Tibial artery (tissue), 4 donors: ENCODE results near the gene ATE1.

Experiments
- DNase-seq, 2 donors: peaks; one replicate each; pipeline ENCODE4 v3.0.0-alpha.2; 2019
- H3K27ac ChIP-seq, 2 donors: fragments of 200-600 bp; sonication (generic) in 1 of 2; 1 replicate in 1 of 2; 2 replicates in 1 of 2; pipeline ENCODE4 v1.5.1; 2018 to 2019; ENCODE audit warnings: mild to moderate bottlenecking in 1 of 2
- H3K27me3 ChIP-seq, 2 donors: fragments of 200-600 bp; sonication (generic) in 1 of 2; one replicate each; pipeline versions ENCODE4 v1.5.1 to v1.6.0; 2016 to 2019
- H3K36me3 ChIP-seq, 3 donors: fragments of 200-600 bp; sonication (generic) in 2 of 3; one replicate each; pipeline ENCODE4 v1.5.1; 2016 to 2019; ENCODE audit warnings: mild to moderate bottlenecking in 2 of 3
- H3K4me1 ChIP-seq, 4 donors: fragments of 200-600 bp; sonication (generic) in 2 of 4; 1 replicate in 3 of 4; 2 replicates in 1 of 4; pipeline ENCODE4 v1.5.1; 2016 to 2019
- H3K4me3 ChIP-seq, 2 donors: fragments of 200-600 bp; sonication (generic) in 1 of 2; 1 replicate in 1 of 2; 2 replicates in 1 of 2; pipeline ENCODE4 v1.5.1; 2018 to 2019; ENCODE audit warnings: mild to moderate bottlenecking in 2 of 2
- H3K9me3 ChIP-seq, 3 donors: fragments of 200-600 bp; sonication (generic) in 1 of 3; one replicate each; pipeline ENCODE4 v1.5.1; 2016 to 2019
- intact Hi-C: fragments of 100-400 bp; cut with DNase I; formaldehyde crosslinking; loops from one replicate; pipeline ENCODE4 v1.15.0; 2023; ENCODE audit warnings: low total_unique reads
- TF ChIP-seq, protein P1 (sequence below), 2 experiments: fragments of 200-600 bp in 1 of 2; fragments of 450-650 bp in 1 of 2; IDR thresholded peaks; one replicate each; pipeline ENCODE4 v1.5.1; 2017 to 2019; ENCODE audit warnings: antibody characterized with exemption in 2 of 2, mild to moderate bottlenecking in 1 of 2, moderate library complexity in 1 of 2

Gene ATE1

DNA sequence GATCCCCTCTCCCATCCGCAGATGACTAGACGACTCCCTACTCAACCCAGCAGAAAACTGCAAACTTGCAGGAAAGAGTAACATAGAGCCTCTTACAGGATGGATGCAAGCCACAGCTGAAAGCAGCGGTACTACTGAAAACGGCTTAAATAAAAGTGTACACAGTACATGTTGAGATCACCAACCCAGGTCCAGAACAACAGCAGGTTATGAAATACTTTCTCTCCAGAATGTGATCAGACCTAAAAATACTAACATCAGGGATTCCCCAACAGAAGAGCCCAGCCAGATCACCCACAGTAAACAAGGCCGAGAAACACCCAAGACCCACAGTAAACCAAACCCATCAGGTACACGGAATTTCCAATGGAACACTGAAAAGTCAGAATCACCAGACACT is 13.2 kb downstream of the ATE1 start:
- Histone ChIP-seq H3K4me1 (no peaks in the 10 kb centered on the region), H3K27ac (no peak overlapping the region), H3K4me3 (no peak overlapping the region), H3K9me3 (no peaks in the 10 kb centered on the region), H3K36me3 (peaks cover 5 to 47% (median 46%) of the 10 kb centered on the region in 3 donors), H3K27me3 (no peaks in the 10 kb centered on the region)
- intact Hi-C loops = no loop called here
- DNase-seq = no peak
- TF ChIP-seq, protein P1, sequence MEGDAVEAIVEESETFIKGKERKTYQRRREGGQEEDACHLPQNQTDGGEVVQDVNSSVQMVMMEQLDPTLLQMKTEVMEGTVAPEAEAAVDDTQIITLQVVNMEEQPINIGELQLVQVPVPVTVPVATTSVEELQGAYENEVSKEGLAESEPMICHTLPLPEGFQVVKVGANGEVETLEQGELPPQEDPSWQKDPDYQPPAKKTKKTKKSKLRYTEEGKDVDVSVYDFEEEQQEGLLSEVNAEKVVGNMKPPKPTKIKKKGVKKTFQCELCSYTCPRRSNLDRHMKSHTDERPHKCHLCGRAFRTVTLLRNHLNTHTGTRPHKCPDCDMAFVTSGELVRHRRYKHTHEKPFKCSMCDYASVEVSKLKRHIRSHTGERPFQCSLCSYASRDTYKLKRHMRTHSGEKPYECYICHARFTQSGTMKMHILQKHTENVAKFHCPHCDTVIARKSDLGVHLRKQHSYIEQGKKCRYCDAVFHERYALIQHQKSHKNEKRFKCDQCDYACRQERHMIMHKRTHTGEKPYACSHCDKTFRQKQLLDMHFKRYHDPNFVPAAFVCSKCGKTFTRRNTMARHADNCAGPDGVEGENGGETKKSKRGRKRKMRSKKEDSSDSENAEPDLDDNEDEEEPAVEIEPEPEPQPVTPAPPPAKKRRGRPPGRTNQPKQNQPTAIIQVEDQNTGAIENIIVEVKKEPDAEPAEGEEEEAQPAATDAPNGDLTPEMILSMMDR (IDR thresholded peaks at IDR 0.05) = no peak

DNA sequence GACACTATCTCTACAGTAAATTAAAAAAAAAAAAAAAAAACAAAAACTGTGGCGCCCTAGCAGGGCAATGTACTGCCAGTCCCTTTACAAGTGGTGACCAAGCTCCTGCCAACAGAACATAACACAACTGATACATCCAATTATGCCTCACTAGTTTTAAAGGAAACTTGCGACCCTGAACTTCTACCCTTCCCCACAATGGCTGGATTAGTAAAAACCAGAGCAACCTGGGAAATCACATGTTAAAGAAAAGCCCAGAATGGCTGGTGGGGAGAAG is 16.5 kb downstream of the ATE1 start:
- TF ChIP-seq, protein P1 (IDR thresholded peaks at IDR 0.05) = no peak

DNA sequence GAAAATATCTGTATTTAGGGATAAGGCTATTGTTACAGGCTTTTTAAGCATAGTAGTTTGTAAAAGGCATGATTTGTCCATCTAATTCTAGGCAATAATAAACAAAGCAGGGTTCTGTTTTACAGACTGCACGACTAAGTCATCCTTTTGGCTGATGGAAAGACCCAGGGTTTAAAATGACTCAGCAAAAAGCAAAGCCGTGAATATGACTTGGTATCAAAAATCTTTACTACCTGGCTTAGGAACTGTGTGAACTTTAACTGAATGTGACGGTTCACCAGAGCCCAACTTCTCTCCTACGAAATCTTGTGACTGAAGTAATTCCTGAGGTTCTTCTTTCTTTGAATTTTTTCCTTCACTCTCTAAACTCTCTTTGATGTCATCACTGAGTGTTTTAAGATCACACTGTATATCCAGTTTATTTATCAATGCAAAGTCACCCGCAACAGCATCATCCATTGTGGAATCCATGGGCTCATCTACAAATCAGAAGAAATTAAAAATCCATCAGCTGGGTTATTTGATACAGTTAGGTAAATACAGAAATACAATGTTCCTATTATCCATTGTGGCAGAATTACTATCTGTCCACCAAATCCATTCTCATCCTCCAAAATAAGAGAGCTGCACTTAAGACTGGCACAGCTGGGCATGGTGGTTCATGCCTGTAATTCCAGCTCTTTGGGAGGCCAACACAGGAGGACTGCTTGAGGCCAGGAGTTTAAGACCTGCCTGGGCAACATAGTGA is 17.0 kb downstream of the ATE1 start:
- intact Hi-C loops = no loop called here
- H3K27me3 ChIP-seq = no peaks in the 10 kb centered on the region
- no peaks in the 10 kb centered on the region for H3K9me3 ChIP-seq
- DNase-seq = no peak
- no peak overlapping the region for H3K4me3 ChIP-seq
- H3K36me3 ChIP-seq = peaks cover 5 to 68% (median 49%) of the 10 kb centered on the region in 3 donors
- no peak overlapping the region for H3K27ac ChIP-seq
- TF ChIP-seq, protein P1 (IDR thresholded peaks at IDR 0.05) = no peak
- H3K4me1 ChIP-seq = no peaks in the 10 kb centered on the region

More for the DNA sequence above, 16.5 kb downstream of the ATE1 start:
- Histone ChIP-seq H3K4me1 (no peaks in the 10 kb centered on the region), H3K4me3 (no peak overlapping the region), H3K27ac (no peak overlapping the region), H3K27me3 (no peaks in the 10 kb centered on the region), H3K36me3 (peaks cover 5 to 63% (median 51%) of the 10 kb centered on the region in 3 donors), H3K9me3 (no peaks in the 10 kb centered on the region)
- intact Hi-C loops = no loop called here
- DNase-seq = no peak

DNA sequence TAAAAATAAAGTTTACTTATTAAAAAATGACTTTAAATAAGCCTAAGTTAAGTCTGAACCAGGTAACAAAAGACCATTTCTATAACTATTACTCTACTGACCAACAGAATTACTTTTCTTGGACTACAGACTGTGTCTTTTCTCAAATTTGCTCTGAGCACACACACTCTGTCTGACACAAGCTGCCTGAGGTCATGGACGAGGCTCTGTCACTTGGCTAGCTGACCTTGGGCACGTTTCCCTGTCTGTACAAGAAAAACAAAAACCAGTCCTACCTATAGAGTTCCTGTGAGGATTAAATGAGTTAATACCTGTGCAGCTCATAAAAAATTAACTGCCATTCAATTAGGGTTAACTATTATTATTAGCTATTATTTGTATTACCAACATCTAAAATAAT is 22.9 kb downstream of the ATE1 start:
- no peaks in the 10 kb centered on the region for H3K27me3 ChIP-seq
- H3K4me1 ChIP-seq = no peaks in the 10 kb centered on the region
- no peaks in the 10 kb centered on the region for H3K9me3 ChIP-seq
- DNase-seq = no peak
- no peak overlapping the region for H3K27ac ChIP-seq
- H3K36me3 ChIP-seq = peaks cover 6 to 59% (median 19%) of the 10 kb centered on the region in 3 donors
- TF ChIP-seq, protein P1 (IDR thresholded peaks at IDR 0.05) = no peak
- no peak overlapping the region for H3K4me3 ChIP-seq
- intact Hi-C loops = loop anchor here (5.0 kb wide), 1 partner anchor 963 kb away; no protein-coding TSS in a partner anchor

DNA sequence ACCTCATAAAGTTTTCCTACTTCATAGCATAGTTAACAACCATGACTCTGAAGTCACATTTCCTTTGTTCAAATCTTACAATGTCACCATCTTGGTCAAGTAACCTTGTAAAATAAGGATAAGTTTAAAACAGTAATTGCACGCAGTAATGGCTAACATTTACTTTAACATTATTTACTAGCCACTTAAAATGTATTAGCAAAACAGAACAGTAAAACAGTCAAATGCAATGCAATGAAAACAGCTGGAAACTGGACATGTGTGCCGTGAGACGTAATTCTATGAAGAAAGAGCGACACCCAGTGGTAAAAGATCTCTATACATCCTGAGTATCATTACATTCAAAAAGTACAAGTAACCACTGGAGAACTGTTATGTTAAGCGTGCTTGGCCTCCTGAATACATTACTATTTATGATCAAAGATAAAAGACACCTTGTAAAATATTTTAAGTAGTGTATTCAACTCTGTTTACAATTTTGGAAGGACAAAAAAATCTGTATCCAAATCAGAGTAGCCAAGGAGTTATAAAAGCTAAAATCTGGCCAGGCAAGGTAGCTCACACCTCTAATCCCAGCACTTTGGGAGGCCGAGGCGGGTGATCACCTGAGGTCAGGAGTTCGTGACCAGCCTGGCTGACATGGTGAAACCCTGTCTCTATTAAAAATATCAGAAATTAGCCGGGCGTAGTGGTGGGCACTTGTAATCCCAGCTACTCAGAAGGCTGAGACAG is 27.2 kb downstream of the ATE1 start:
- Histone ChIP-seq H3K36me3 (peaks cover 5 to 40% (median 15%) of the 10 kb centered on the region in 3 donors), H3K27ac (no peak overlapping the region), H3K9me3 (no peaks in the 10 kb centered on the region), H3K4me1 (no peaks in the 10 kb centered on the region), H3K4me3 (no peak overlapping the region), H3K27me3 (no peaks in the 10 kb centered on the region)
- no peak for DNase-seq
- intact Hi-C loops = loop anchor here (5.0 kb wide), 1 partner anchor 958 kb away; no protein-coding TSS in a partner anchor
- TF ChIP-seq, protein P1 (IDR thresholded peaks at IDR 0.05) = peak; percentile 62 to 67
